WTC11 (cell line): ENCODE data around the gene CDC73. TPM values are rescaled to one million over a fixed set of nuclear protein-coding genes. Genes with fewer than 3 reads are reported as not detected.

Experiments used
- ATAC-seq: fragments of 200-7000 bp; cut with Tn5 transposase; 2 replicates; pipeline ENCODE4 v1.10.0; 2021; ENCODE audit warnings: mild to moderate bottlenecking, moderate library complexity
- CTCF ChIA-PET: fragments of 300-600 bp; sonication (Branson Sonifier 250); formaldehyde crosslinking; loops from one replicate; lab custom pipeline; 2021; ENCODE audit warnings: antibody characterized with exemption; lab: Charles Lee
- POLR2A ChIA-PET: fragments of 350-600 bp; sonication (Branson Sonifier 250); formaldehyde crosslinking; loops from one replicate; lab custom pipeline; 2021; ENCODE audit warnings: antibody characterized with exemption; lab: Charles Lee
- DNase-seq: peaks from one replicate; pipeline ENCODE4 v3.0.0; 2021; ENCODE audit warnings: low spot score
- H3K27ac Mint-ChIP-seq: 2 replicates; pipeline ENCODE4 v1.8.0; 2021; ENCODE audit warnings: mixed read lengths
- H3K27me3 Mint-ChIP-seq: 2 replicates; pipeline ENCODE4 v1.8.0; 2021; ENCODE audit warnings: low read depth, mild to moderate bottlenecking, moderate library complexity, mixed read lengths
- H3K36me3 Mint-ChIP-seq: 2 replicates; pipeline ENCODE4 v1.8.0; 2021; ENCODE audit warnings: mixed read lengths
- H3K4me1 Mint-ChIP-seq: 2 replicates; pipeline ENCODE4 v1.8.0; 2022; ENCODE audit warnings: mixed read lengths
- H3K4me3 Mint-ChIP-seq: 2 replicates; pipeline ENCODE4 v1.8.0; 2021; ENCODE audit warnings: mild to moderate bottlenecking, moderate library complexity, mixed read lengths
- H3K9me3 Mint-ChIP-seq: 2 replicates; pipeline ENCODE4 v1.8.0; 2021; ENCODE audit warnings: mixed read lengths
- ATF6 ChIP-seq: sonication (generic); formaldehyde crosslinking; IDR thresholded peaks from 2 replicates; pipeline ENCODE4 v1.8.1; 2023; ENCODE audit warnings: mild to moderate bottlenecking, missing genetic modification reagents
- E2F4 ChIP-seq: sonication (generic); formaldehyde crosslinking; IDR thresholded peaks from 2 replicates; pipeline ENCODE4 v1.8.1; 2022; ENCODE audit warnings: low read depth, mild to moderate bottlenecking, moderate library complexity, missing genetic modification reagents, borderline replicate concordance
- E2F5 ChIP-seq: sonication (generic); formaldehyde crosslinking; IDR thresholded peaks from 2 replicates; pipeline ENCODE4 v1.8.1; 2022; ENCODE audit warnings: mild to moderate bottlenecking, moderate library complexity, missing genetic modification reagents
- ELF4 ChIP-seq: sonication (generic); formaldehyde crosslinking; IDR thresholded peaks from 2 replicates; pipeline ENCODE4 v1.8.1; 2022; ENCODE audit warnings: low read depth, mild to moderate bottlenecking, moderate library complexity, missing genetic modification reagents
- EMX1 ChIP-seq: fragments of 250-450 bp; sonication (Bioruptor Pico); IDR thresholded peaks from 2 replicates; pipeline ENCODE4 v1.8.0; 2021; ENCODE audit warnings: mild to moderate bottlenecking
- ERG ChIP-seq: fragments of 250-450 bp; sonication (Bioruptor Pico); IDR thresholded peaks from 2 replicates; pipeline ENCODE4 v1.8.0; 2021; ENCODE audit warnings: mild to moderate bottlenecking
- GTF2I ChIP-seq: fragments of 250-450 bp; sonication (Bioruptor Pico); conservative IDR thresholded peaks from 2 replicates; pipeline ENCODE4 v1.4.0; 2021; ENCODE audit warnings: mild to moderate bottlenecking
- IRF1 ChIP-seq: sonication (generic); formaldehyde crosslinking; IDR thresholded peaks from 2 replicates; pipeline ENCODE4 v1.8.0; 2023; ENCODE audit warnings: missing genetic modification reagents
- MAX ChIP-seq: sonication (generic); formaldehyde crosslinking; IDR thresholded peaks from 2 replicates; pipeline ENCODE4 v1.8.0; 2022; ENCODE audit warnings: mild to moderate bottlenecking, missing genetic modification reagents
- MXD4 ChIP-seq: fragments of 250-450 bp; sonication (Bioruptor Pico); IDR thresholded peaks from 2 replicates; pipeline ENCODE4 v1.8.0; 2021; ENCODE audit warnings: mild to moderate bottlenecking, moderate library complexity, borderline replicate concordance
- MYBL2 ChIP-seq: sonication (generic); formaldehyde crosslinking; IDR thresholded peaks from 2 replicates; pipeline ENCODE4 v1.8.1; 2023; ENCODE audit warnings: mild to moderate bottlenecking, moderate library complexity, missing genetic modification reagents
- OVOL2 ChIP-seq: fragments of 250-450 bp; sonication (Bioruptor Pico); IDR thresholded peaks from 2 replicates; pipeline ENCODE4 v1.9.0; 2021; ENCODE audit warnings: mild to moderate bottlenecking, borderline replicate concordance
- PRRX2 ChIP-seq: fragments of 250-450 bp; sonication (Bioruptor Pico); IDR thresholded peaks from 2 replicates; pipeline ENCODE4 v1.8.0; 2021; ENCODE audit warnings: mild to moderate bottlenecking
- SMAD4 ChIP-seq: sonication (generic); formaldehyde crosslinking; IDR thresholded peaks from 2 replicates; pipeline ENCODE4 v1.8.0; 2022; ENCODE audit warnings: mild to moderate bottlenecking, missing genetic modification reagents
- SOX15 ChIP-seq: fragments of 250-450 bp; sonication (Bioruptor Pico); IDR thresholded peaks from 2 replicates; pipeline ENCODE4 v1.9.0; 2021; ENCODE audit warnings: mild to moderate bottlenecking
- ZBTB21 ChIP-seq: sonication (generic); formaldehyde crosslinking; IDR thresholded peaks from 2 replicates; pipeline ENCODE4 v1.8.1; 2023; ENCODE audit warnings: mild to moderate bottlenecking, missing genetic modification reagents, borderline replicate concordance
- ZNF219 ChIP-seq: sonication (generic); formaldehyde crosslinking; IDR thresholded peaks from 2 replicates; pipeline ENCODE4 v1.8.0; 2023; ENCODE audit warnings: missing genetic modification reagents, mild to moderate bottlenecking, borderline replicate concordance
- ZNF232 ChIP-seq: sonication (generic); formaldehyde crosslinking; IDR thresholded peaks from 2 replicates; pipeline ENCODE4 v1.8.0; 2022; ENCODE audit warnings: mild to moderate bottlenecking, missing genetic modification reagents
- ZNF317 ChIP-seq: sonication (generic); formaldehyde crosslinking; IDR thresholded peaks from 2 replicates; pipeline ENCODE4 v1.8.1; 2023; ENCODE audit warnings: low read depth, mild to moderate bottlenecking, moderate library complexity, missing genetic modification reagents, borderline replicate concordance
- ZNF512 ChIP-seq: sonication (generic); formaldehyde crosslinking; IDR thresholded peaks from 2 replicates; pipeline ENCODE4 v1.8.1; 2022; ENCODE audit warnings: missing genetic modification reagents, borderline replicate concordance
- total RNA-seq: library from RNA; stranded (reverse); gene quantifications from 3 replicates; pipeline ENCODE4 v1.2.3, GENCODE V29; 2021

CDC73 gene
- total RNA-seq, 1 experiment from 2014 or later: 57.1 TPM

GRCh38 chr1:193179094-193179493, 57.3 kb downstream of the CDC73 start:
- no peaks in the 10 kb centered on the region for H3K4me1 Mint-ChIP-seq
- no peak for TF ChIP-seq IRF1 (CRISPR knock-in tag)
- TF ChIP-seq ERG (CRISPR knock-in tag): no peak
- no peak for TF ChIP-seq GTF2I
- no peak for TF ChIP-seq ZNF219 (CRISPR knock-in tag)
- TF ChIP-seq SOX15 (CRISPR knock-in tag): no peak
- TF ChIP-seq ZBTB21: no peak
- H3K36me3 Mint-ChIP-seq: no peaks in the 10 kb centered on the region
- H3K9me3 Mint-ChIP-seq: no peaks in the 10 kb centered on the region
- H3K27me3 Mint-ChIP-seq: no peaks in the 10 kb centered on the region
- ChIA-PET CTCF (no interaction called here), POLR2A (no interaction called here)
- no peak overlapping the region for H3K27ac Mint-ChIP-seq
- DNase-seq: no peak
- no peak overlapping the region for H3K4me3 Mint-ChIP-seq
- ATAC-seq: no peak

- Mint-ChIP-seq H3K4me1 (peaks cover 18% of the 10 kb centered on the region), H3K27ac (no peak overlapping the region; the same call in 1 of the 2 replicates), H3K9me3 (no peaks in the 10 kb centered on the region), H3K27me3 (no peaks in the 10 kb centered on the region), H3K36me3 (no peaks in the 10 kb centered on the region), H3K4me3 (no peak overlapping the region)
- DNase-seq: no peak
- ChIA-PET POLR2A (no interaction called here), CTCF (interaction anchor here (0.9 kb wide), 1 partner anchor 9 kb away, joined by 3 read pairs; no protein-coding TSS in a partner anchor)
- TF ChIP-seq ZNF219 (CRISPR knock-in tag) (no peak), ZNF317 (CRISPR knock-in tag) (no peak), SMAD4 (no peak), EMX1 (CRISPR knock-in tag) (no peak), MXD4 (CRISPR knock-in tag) (no peak), ATF6 (CRISPR knock-in tag) (no peak), E2F4 (CRISPR knock-in tag) (no peak), MYBL2 (CRISPR knock-in tag) (no peak), PRRX2 (CRISPR knock-in tag) (no peak), OVOL2 (no peak), ZNF232 (no peak), E2F5 (no peak), MAX (CRISPR knock-in tag) (no peak), ZNF512 (CRISPR knock-in tag) (no peak), ELF4 (CRISPR knock-in tag) (no peak)
- ATAC-seq: no peak
Measured at GRCh38 chr1:193181536-193181935, 59.7 kb downstream of the CDC73 start.
